GM18505 (cell line): ENCODE measurements around the gene ANXA6.

Source experiments
- ATAC-seq: cut with Tn5 transposase; IDR thresholded peaks from one replicate; pipeline ENCODE4 v1.9.1; 2021; ENCODE audit not compliant: unreplicated experiment
- POLR2A ChIP-seq: IDR thresholded peaks from 4 replicates; pipeline ENCODE4 v1.6.1; 2011; ENCODE audit warnings: borderline replicate concordance; ENCODE audit not compliant: insufficient read depth, insufficient read length; ENCODE audit errors: extremely low read depth

The ANXA6 gene

DNA sequence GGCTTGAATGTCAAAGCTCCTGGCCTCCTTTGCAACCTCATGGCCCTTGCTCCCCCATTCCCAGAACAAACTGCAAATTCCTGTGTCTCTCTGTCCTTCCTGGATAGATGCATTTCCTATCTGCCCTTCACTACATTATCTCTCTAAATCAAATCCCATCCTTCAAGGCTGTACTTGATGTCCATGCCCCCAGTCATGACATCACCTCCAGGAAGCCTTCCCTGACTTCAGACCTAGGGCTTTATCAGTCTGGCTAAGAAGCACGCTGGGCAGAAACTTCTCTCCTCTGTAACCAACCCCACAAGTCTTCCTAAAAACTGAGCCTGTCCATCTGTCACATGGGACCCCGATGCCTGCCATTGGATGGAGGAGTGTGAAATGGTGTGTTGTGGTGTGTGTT lies 51.1 kb downstream of the ANXA6 start:
- no peak for TF ChIP-seq POLR2A
- no peak for ATAC-seq

DNA sequence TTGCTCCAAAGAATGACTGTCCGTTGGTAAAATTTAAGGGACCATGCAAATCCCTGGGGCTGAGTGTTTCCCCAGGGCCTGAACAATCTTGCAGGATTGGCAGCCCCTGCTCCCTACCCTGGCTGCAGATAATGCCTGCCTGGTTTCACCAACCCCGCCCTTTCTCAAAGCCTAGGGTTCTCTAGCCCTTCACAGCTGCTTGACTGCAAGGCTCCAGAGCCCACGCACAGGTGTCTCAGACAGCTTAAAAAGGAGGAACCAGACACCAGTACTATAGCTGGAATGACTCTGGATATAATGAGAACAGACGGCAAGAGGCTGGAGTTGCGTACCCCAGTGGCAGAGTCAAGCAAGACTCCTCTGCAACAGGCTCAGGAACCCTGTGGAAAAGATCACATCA lies 51.5 kb downstream of the ANXA6 start:
- TF ChIP-seq POLR2A = no peak

DNA sequence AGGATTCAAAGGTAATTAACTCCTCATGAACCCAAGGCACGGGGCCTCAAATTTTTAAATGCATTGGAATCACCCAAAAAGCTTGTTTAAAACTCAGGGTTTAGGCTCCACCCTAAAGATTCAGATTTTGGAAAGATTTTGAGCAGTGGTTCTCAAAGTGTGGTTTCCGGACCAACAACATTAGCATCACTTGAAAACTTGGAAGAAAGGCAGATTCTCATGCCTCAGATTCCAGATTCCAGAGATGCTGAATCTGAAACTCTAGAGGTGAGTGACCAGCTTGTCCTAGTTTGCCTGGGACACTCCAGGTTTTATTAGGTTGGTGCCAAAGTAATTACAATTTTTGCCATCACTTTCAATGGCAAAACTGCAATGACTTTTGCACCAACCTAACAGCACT lies 52.0 kb downstream of the ANXA6 start:
- TF ChIP-seq POLR2A = no peak
- ATAC-seq = no peak

More for the DNA sequence above, 51.5 kb downstream of the ANXA6 start:
- ATAC-seq = no peak

DNA sequence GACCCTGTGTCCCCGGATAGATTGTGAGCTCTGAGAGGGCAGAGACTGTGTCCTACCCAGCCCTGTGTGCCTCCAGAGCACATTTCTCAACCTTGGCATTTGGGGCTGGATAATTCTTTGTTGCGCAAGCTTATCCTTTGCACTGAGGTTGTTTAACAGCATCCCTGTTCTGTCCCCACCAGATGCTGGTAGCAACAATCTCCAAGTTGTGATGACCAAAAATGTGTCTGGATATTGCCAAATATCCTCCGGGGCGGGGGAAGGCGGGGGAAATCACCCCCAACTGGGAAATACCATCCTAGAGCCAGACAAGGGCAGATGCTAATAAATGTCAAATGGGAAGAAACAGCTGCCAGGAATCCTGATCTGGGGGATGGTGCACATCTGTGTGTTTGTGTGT lies 52.8 kb downstream of the ANXA6 start:
- no peak for ATAC-seq

DNA sequence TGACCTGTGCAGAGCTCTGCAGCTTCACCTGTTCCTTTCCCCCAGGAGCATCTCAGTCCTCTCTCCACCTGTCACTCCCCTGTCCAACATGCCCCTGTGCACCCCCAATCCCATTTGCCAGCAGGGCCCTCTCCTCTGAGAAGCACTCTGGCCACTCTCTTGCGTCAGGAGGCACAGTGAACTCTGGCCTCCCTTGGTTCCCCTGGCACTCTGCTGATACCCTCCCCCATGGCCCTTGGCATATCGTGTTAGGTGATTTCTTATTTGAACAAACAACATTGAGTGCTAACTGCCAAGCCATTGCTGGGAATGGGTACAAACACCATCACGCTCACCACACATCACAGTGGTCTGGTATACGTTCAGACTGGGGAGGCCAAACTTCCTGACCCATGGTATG lies 55.8 kb downstream of the ANXA6 start:
- no peak for ATAC-seq
- no peak for TF ChIP-seq POLR2A

More for the DNA sequence above, 52.8 kb downstream of the ANXA6 start:
- no peak for TF ChIP-seq POLR2A

DNA sequence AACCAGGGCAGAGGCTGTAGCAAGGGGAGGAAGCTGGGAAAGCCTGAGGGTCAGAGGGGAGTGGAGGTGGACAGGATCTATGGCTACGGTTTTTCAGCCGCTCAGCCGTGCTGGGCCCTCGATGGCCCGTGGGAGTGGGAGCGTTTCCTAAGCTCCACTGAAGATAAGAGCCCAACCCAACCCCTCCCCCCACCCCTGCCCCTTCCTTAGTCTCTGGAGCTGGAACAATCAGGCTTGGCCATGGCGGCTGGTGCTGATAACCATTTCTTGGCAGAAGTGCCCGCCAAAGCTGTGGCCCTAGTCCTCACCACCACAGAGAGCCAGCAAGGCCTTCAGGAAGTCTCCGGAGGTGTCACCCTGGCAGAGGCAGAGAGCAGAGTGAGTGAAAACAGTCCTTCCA lies 56.4 kb downstream of the ANXA6 start:
- ATAC-seq = no peak
- no peak for TF ChIP-seq POLR2A

DNA sequence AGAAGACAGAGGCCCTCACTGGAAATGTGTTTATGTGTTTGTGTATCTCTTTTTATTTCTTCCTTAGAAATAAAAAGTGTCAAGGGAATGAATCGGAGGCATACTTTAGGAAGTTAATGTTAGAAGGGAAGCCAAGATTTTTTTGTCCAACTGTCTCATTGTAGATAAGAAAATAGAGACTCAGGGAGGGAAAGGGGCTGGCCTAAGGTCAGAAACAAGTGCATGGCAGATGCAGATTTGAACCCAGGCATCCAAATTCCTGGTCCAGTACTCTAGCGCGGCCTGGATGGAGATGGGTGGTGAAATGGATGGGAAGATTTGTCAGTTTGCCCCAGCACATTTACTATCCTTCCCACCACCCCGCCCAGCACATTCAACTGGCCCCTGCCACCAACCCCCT lies 56.9 kb downstream of the ANXA6 start:
- ATAC-seq = no peak
- no peak for TF ChIP-seq POLR2A

DNA sequence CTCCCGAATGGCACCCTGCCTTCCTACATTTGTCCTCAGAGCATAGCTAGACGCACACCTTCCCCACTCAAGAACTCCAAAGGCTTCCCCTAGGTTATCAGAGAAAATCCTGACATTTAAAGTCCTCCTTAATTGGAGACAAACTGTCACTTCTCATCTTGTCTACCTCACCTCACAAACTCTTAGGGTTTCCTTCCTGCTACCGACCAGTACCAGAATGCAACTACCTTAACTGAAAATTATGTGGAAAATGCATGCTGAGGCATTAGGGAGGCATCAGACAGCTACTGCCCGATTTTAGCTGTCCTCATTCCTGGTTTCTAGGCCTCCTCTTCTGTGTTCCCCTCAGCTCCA lies 58.8 kb downstream of the ANXA6 start:
- no peak for TF ChIP-seq POLR2A

DNA sequence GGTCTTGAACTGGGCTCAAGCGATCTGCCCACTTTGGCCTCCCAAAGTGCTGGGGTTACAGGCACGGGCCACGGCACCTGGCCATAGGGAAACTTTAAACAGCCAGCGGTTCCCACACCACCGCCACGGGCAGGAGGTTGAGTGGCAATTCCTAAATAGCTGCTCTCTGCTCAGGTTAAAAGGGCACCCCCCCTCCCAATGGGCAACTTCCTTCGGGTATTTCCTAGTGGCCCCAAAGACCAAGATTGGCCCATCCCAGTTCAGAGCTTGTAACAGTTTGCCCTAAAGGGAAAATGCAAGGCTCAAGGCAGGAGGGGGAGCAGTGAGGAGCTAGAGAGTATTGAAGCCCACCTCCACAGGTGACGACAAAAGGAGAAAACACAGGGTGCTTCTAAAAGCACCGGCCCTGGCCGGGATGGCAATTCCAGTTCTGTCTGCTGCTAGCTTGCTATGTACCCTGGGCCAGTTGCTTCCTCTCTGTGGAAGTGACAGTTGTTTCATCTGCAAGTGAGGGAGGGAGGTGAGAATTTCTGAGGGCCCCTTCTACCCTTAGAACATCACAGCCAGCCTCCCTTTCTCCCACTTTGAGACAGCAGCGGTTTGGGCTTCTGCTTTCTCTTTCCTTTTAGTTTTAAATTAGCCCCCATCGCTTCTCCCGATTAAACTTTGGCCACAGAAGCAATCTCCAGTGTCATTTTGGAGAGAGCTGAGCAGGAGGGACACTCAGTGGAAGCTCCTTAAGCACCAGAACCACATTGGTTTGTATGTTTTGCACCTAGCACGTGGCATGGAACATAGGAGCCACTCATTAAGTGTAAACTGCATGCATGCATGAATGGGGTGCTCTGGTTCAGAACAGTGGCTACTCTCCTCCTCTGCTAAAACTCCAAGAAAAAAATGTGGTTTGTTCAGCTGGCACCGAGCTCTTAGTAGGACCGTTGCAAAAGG lies 59.5 kb downstream of the ANXA6 start:
- peak; percentile 36 for ATAC-seq
- peak; percentile 48 for TF ChIP-seq POLR2A

More for the DNA sequence above, 58.8 kb downstream of the ANXA6 start:
- ATAC-seq = no peak

DNA sequence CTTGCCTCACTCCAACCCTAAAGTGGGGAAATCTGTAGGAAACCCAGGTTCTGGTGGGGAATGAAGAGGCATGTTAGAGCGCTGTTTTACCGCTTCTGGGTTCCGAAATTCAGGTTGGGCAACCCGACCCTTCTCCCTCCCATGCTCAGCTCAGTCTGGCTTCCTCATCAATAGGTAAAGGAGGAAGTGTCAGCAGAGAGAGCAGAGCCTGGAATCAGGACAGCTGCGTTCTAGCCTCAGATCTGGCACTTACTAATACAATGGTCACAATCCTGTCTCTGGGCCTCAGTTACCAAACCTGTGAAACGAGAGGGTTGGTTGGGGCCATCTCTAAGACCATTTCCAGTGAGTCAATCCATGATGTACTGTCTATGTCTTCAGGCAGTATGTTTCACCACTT lies 60.5 kb downstream of the ANXA6 start:
- ATAC-seq = no peak
- no peak for TF ChIP-seq POLR2A

DNA sequence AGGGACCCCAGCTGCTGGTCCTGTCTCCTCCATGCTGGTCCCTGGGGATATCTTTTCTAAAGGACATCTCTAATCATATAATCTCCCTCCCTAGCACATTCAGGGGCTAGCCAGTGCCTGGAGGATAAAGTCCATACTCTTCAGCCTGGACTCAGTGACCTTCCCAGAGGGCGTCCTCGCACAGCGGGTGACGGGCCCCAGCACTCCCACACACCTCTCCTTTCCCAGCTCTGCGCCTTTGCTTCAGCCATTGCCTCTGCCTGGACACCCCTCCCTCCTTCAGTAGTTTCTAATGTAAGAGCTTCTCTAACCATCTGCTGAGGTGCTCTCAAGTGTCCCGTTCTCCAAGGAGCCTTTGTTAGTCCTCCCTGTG lies 61.6 kb downstream of the ANXA6 start:
- TF ChIP-seq POLR2A = peak; percentile 19

DNA sequence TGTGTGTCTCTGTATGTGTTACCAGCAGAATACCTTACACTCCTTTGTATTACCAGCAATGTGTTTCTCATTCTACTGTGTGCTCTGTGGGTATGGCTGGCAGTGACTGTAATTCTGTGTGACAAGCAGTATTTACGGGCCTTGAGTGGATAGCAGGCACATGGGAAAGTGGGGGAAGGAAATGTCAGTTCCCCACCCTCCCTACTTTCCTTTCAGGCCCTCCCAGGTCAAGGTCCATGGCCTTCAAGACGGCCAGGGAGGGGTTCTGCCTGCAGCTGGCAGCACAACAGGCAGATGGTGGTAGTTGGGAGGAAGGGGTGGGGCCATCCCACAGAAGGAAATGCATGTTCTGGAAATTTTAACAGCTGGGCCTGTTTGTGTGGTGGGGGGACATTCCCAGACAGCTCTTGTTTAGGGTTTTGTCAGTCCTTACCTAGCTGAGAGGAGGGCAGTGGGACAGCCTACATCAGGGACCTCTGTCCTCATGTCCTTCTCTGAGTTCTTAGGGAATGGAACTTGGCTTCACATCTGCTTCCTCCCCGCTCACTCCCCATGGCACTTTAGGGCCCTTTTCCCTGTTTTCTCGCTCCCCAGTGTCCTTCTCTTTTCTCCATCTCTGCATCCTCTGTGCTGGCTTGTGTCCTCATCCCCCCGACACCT lies 62.1 kb downstream of the ANXA6 start:
- peak; percentile 43 for TF ChIP-seq POLR2A
- ATAC-seq = no peak

More for the DNA sequence above, 61.6 kb downstream of the ANXA6 start:
- ATAC-seq = no peak

DNA sequence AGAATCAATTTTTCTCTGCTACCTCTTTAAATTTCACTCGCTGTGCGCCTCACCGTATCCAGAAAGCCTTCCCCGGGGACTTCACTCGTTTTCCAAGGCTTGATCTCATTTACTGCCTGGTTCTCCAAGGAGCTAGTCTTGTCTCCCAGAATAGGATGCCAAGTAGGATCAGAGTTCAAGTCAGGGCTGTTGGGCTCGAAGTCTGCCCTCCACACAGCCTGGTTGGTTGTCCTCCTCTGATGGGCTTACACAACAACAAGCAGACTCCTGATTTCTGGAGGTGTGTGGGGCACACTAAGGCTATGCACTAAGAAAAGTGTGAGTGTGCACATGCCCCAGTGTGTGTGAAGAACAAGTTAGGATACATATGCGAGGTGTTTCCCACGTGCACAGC lies 62.7 kb downstream of the ANXA6 start:
- no peak for ATAC-seq
- no peak for TF ChIP-seq POLR2A
